Activated naive CD8-positive, alpha-beta T cell treated with anti-CD3 and anti-CD28 coated beads, Interleukin-2, amount 10 ng/mL, durations not matched to agents 7 days and 5 days (primary cell): ENCODE results near the gene FOXI3. TPM values are rescaled to one million over a fixed set of nuclear protein-coding genes. Genes with fewer than 3 reads are reported as not detected.
A peak's percentile ranks its signal among the peaks of the same experiment; 100 is the strongest.

Experiments used
- ATAC-seq: fragments of 150-1000 bp; cut with Tn5 transposase; one replicate; pipeline ENCODE4 v1.10.0; 2021; ENCODE audit warnings: low read depth, moderate library complexity
- POLR2A ChIA-PET: fragments of 350-600 bp; sonication (Branson Sonifier 250); formaldehyde crosslinking; loops from one replicate; lab custom pipeline; 2021; ENCODE audit warnings: antibody characterized with exemption; lab: Charles Lee
- DNase-seq: peaks from one replicate; pipeline ENCODE4 v3.0.0; 2021
- H3K27ac Mint-ChIP-seq: one replicate; pipeline ENCODE4 v1.8.0; 2022; ENCODE audit warnings: mild to moderate bottlenecking, mixed read lengths
- H3K27me3 Mint-ChIP-seq: one replicate; pipeline ENCODE4 v1.8.0; 2022; ENCODE audit warnings: mild to moderate bottlenecking, moderate library complexity, mixed read lengths
- H3K36me3 Mint-ChIP-seq: one replicate; pipeline ENCODE4 v1.8.0; 2021; ENCODE audit warnings: mild to moderate bottlenecking, mixed read lengths
- H3K4me1 Mint-ChIP-seq: one replicate; pipeline ENCODE4 v1.8.0; 2021; ENCODE audit warnings: mixed read lengths
- H3K4me3 Mint-ChIP-seq: one replicate; pipeline ENCODE4 v1.8.0; 2022; ENCODE audit warnings: mild to moderate bottlenecking, moderate library complexity, mixed read lengths
- H3K9me3 Mint-ChIP-seq: one replicate; pipeline ENCODE4 v1.8.0; 2021; ENCODE audit warnings: mixed read lengths
- total RNA-seq, 2 experiments: library from RNA; stranded (reverse); gene quantifications; one replicate each; pipeline ENCODE4 v1.2.3, GENCODE V29; 2021

Gene FOXI3
- not detected for total RNA-seq

DNA sequence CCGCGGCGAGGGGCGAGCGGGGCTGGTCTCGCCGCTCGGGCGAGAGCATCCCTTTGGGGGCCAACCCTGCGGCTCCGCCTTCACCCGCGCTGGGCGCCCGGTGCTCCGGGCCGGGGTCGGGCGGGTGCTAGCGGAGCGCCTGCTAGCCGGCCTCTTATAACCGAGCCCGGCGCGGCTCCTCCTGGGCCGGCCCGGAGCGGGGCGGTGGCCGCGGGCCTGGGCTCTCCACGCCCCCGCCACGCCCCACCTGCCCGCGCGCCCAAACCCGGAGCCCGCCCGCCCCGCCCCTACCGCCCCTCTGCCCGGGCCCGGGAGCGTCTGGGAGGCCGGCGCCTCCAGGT is at the start of gene FOXI3:
TSS of gene FOXI3 (minus strand) at position 129 of the 341 bp plus-strand sequence. CDS start 158 bp downstream, outside the sequence.
- no peak within 1 kb of the TSS for H3K27ac Mint-ChIP-seq
- peak within 1 kb of the TSS; percentile 81 for H3K4me3 Mint-ChIP-seq
- DNase-seq = peak; percentile 44
- POLR2A ChIA-PET = no interaction called here
- H3K36me3 Mint-ChIP-seq = peaks cover 2% of the 10 kb centered on the region
- no peaks in the 10 kb centered on the region for H3K9me3 Mint-ChIP-seq
- peak; percentile 33 for ATAC-seq
- H3K27me3 Mint-ChIP-seq = peaks cover 61% of the 10 kb centered on the region
- peaks cover 4% of the 10 kb centered on the region for H3K4me1 Mint-ChIP-seq

DNA sequence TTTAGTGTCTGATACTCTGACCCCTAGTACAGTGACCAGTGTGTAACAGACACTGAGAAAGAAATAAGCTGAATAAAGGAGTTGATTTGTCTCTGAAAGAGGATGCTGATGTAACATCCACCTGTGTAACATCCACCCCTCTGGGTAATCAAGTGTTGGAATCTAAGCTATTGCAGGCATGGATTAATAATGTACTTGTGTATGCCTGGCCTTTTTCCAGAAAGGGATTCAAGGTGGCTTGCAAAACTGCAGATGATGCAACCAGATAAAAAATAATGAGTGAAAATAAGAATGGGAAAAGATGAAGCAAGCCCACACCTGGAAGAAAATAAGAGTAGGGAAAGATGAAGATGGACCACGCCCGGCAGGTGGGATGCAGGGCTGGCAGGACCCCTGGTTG is 48.2 kb upstream of the FOXI3 start:
- DNase-seq (no peak), ATAC-seq (no peak)
- Mint-ChIP-seq H3K4me3 (no peak overlapping the region), H3K9me3 (no peaks in the 10 kb centered on the region), H3K27me3 (peaks cover 7% of the 10 kb centered on the region), H3K27ac (no peak overlapping the region), H3K4me1 (no peaks in the 10 kb centered on the region), H3K36me3 (no peaks in the 10 kb centered on the region)
- POLR2A ChIA-PET = no interaction called here

DNA sequence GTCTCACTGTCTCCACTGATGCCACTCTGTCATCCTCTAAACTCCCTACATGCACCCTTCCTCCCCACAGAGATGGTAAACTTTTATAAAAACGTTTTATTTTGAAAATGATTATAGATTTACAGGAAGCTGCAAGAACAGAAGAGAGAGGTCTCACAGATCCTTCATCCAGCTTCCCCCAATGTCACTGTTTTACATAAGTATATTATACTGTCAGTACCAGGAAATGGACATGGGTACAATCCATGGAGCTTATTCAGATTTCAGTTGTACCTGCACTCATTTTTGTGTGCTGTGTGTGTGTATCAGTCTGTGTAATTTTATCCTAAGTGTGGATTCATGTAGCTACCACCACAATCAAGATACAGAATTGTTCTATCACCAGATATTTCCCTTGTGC is 46.7 kb upstream of the FOXI3 start:
- no peaks in the 10 kb centered on the region for H3K9me3 Mint-ChIP-seq
- DNase-seq (no peak), ATAC-seq (no peak)
- H3K27ac Mint-ChIP-seq = no peak overlapping the region
- POLR2A ChIA-PET = no interaction called here
- H3K27me3 Mint-ChIP-seq = peaks cover 12% of the 10 kb centered on the region
- H3K4me1 Mint-ChIP-seq = no peaks in the 10 kb centered on the region
- H3K36me3 Mint-ChIP-seq = no peaks in the 10 kb centered on the region
- H3K4me3 Mint-ChIP-seq = no peak overlapping the region

DNA sequence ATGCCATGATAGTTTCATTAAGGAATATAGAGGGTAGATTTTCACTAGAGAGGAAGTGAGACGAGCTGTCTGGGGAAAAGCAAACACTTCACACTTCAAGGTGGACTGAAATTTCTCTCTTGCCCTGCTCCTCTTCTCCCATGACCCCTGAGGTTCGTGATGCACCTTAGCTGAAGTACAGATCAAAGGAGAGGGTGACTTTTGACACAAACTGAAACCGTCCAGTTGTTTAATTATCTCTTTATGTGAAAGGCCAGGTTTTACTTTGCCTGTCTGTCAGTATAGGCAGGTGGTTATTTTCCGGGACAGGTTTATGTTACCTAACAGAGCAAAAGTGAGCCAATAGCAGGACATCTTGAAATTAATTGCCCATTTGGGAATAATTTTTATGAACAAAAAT is 41.0 kb upstream of the FOXI3 start:
- DNase-seq (no peak), ATAC-seq (no peak)
- H3K4me3 Mint-ChIP-seq = no peak overlapping the region
- no peaks in the 10 kb centered on the region for H3K4me1 Mint-ChIP-seq
- POLR2A ChIA-PET = no interaction called here
- H3K27ac Mint-ChIP-seq = no peak overlapping the region
- H3K36me3 Mint-ChIP-seq = no peaks in the 10 kb centered on the region
- H3K27me3 Mint-ChIP-seq = peaks cover 9% of the 10 kb centered on the region
- no peaks in the 10 kb centered on the region for H3K9me3 Mint-ChIP-seq

DNA sequence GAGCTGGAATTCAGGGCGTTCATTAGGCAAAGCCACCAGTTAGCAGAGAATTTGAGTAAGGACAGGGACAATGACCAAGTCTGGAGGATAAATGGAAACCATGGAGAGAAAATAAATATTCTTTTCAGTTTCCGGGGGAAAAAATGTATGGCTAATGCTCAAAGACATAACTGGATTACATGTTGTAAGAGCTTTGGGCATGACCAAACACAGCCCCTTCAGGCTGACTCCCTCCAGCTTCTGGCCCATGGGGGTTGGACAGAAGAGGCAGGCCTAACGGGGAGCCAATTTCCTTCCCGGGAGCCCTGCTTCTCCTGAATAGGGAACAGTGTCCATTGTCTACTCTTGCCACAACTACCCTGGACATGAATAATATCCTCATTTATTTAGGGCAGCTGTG is 39.5 kb upstream of the FOXI3 start:
- POLR2A ChIA-PET = no interaction called here
- ATAC-seq (no peak), DNase-seq (no peak)
- Mint-ChIP-seq H3K9me3 (no peaks in the 10 kb centered on the region), H3K27me3 (peaks cover 9% of the 10 kb centered on the region), H3K4me3 (no peak overlapping the region), H3K4me1 (no peaks in the 10 kb centered on the region), H3K36me3 (no peaks in the 10 kb centered on the region), H3K27ac (no peak overlapping the region)

DNA sequence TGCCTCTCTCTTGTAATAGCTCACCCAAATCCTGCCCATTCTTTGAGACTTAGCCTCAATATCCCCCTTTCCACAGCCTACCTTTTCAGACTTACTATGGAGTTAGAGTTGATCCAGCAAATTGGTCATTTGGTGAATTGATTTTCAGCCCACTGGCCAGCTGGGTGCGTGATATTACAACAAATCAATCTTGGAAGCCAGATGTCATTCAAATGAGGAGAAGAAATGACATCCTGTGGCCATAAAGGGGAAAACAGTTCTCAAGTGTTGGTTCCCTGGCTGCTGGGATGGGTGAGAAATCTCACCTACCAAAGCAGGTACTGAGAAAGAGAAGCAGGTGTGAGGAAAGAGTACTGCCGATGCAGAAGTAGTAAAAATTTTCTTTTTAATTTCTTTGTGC is 36.7 kb upstream of the FOXI3 start:
- Mint-ChIP-seq H3K4me1 (no peaks in the 10 kb centered on the region), H3K27me3 (peaks cover 3% of the 10 kb centered on the region)
- POLR2A ChIA-PET = no interaction called here

DNA sequence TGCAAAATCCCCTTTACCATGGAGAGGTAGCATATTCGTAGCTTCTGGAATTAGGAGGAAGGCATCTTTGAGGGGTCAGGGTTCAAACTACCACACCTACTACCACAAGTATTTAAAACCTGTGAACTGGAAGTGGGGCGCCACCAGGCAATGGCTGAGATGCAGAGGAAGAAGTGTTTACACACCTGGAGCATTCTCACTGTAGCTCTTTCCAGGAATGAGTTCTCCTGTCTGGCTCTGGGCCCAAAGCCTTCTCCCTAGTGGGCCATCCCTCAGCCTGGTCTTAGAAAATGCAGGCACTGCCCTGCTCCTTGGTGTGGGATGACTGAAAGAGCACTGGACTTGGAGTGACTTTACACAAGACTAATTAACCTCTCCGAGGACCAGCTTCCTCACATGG is 30.7 kb upstream of the FOXI3 start:
- H3K9me3 Mint-ChIP-seq = no peaks in the 10 kb centered on the region
- POLR2A ChIA-PET = no interaction called here
- H3K4me1 Mint-ChIP-seq = no peaks in the 10 kb centered on the region
- no peak for ATAC-seq
- H3K27me3 Mint-ChIP-seq = peaks cover 2% of the 10 kb centered on the region
- DNase-seq = no peak
- no peaks in the 10 kb centered on the region for H3K36me3 Mint-ChIP-seq
- no peak overlapping the region for H3K27ac Mint-ChIP-seq
- H3K4me3 Mint-ChIP-seq = no peak overlapping the region

More for the DNA sequence above, 36.7 kb upstream of the FOXI3 start:
- ATAC-seq (no peak), DNase-seq (no peak)
- Mint-ChIP-seq H3K9me3 (no peaks in the 10 kb centered on the region), H3K4me3 (no peak overlapping the region), H3K36me3 (no peaks in the 10 kb centered on the region), H3K27ac (no peak overlapping the region)

DNA sequence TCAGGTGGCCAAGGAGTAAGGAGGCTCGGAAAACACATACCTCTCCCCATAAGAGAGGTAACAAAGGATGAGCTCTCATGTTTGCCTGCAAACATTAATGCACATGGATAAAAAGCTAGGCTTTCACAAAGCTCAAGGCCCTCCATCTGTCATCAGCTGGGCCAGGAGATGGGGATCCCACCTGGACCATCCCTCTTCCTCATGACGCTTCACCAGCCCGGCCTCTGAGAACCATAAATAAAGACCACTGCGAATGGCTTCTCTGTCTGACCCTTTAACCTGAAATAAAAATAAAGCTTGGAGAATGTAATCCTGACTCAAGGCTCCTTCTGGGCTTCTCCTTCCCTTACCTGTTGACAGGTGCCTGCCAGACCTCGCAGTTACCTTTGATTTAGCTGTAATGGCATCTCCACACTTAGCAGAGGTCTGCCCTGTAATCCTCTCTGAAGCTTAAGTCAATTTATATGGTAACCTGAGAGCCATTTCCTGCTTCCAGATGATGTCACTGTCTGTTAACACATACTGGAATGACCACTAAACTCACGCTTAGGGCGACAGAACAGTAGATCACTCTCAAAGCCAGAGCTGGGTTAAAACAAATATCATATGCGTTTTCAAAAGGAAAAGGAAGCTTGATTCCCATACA is 29.3 kb upstream of the FOXI3 start:
- POLR2A ChIA-PET = no interaction called here
- H3K4me3 Mint-ChIP-seq = no peak overlapping the region
- H3K9me3 Mint-ChIP-seq = no peaks in the 10 kb centered on the region
- ATAC-seq = no peak
- peaks cover 5% of the 10 kb centered on the region for H3K27me3 Mint-ChIP-seq
- no peaks in the 10 kb centered on the region for H3K4me1 Mint-ChIP-seq
- DNase-seq = no peak
- no peak overlapping the region for H3K27ac Mint-ChIP-seq
- H3K36me3 Mint-ChIP-seq = no peaks in the 10 kb centered on the region

DNA sequence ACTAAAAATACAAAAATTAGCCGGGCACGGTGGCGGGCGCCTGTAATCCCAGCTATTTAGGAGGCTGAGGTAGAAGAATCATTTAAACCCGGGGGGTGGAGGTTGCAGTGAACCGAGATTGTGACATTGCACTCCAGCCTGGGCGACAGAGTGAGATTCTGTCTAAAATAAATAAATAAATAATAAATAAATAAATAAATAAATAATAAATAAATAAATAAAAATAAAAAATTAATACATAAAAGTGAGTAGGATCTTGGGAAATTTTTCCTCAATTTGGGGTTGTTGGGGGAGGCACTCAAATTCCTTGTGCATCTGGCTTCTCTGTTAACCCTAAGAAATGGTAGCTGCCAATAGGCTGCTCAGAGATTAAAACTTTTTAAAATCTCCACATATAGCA is 20.3 kb upstream of the FOXI3 start:
- no peaks in the 10 kb centered on the region for H3K9me3 Mint-ChIP-seq
- ATAC-seq (no peak), DNase-seq (no peak)
- no peaks in the 10 kb centered on the region for H3K4me1 Mint-ChIP-seq
- no peaks in the 10 kb centered on the region for H3K36me3 Mint-ChIP-seq
- peaks cover 5% of the 10 kb centered on the region for H3K27me3 Mint-ChIP-seq
- POLR2A ChIA-PET = no interaction called here
- H3K27ac Mint-ChIP-seq = no peak overlapping the region
- H3K4me3 Mint-ChIP-seq = no peak overlapping the region

DNA sequence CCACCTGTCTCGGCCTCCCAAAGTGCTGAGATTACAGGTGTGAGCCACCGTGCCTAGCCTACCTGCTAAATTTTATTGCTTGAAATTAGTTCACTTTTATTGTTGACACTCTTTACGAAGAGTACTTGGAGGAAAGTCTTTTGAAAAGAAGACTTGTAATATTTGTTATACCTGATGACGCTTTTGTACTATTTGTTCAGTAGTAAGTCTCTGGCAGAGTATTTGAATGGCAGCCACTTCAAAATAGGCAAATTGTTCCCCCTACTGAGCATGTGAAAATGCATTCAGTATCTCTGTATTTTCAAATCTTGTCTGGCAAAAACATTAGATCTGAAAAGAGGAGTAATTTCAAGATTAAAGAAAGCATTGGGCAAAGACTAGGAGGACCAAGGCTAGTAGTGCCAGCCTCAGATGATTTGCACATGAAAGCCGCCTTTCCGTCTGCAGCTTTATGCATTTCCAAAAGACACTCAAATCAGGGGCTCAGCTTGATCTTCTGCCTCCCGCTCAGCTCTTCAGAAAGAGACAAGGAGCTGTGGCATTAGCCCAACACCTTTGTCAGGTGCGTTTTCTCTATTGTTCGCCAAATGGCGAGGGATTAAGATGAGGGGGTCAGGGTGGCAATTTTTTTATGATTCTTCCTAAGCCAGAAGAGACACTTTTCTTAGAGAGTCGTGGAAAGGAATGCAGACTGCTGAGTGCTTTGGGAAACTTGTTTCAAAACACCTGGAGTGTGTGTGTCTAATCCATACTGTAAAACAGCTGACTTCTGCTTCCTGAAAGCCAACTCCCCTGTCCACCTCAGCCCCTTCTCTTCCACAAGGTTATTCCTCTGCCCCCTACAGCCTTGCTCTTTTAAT is 18.8 kb upstream of the FOXI3 start:
- POLR2A ChIA-PET = no interaction called here
- Mint-ChIP-seq H3K36me3 (no peaks in the 10 kb centered on the region), H3K27ac (no peak overlapping the region), H3K4me3 (no peak overlapping the region), H3K9me3 (no peaks in the 10 kb centered on the region), H3K4me1 (no peaks in the 10 kb centered on the region), H3K27me3 (peaks cover 5% of the 10 kb centered on the region)
- DNase-seq = no peak
- no peak for ATAC-seq

DNA sequence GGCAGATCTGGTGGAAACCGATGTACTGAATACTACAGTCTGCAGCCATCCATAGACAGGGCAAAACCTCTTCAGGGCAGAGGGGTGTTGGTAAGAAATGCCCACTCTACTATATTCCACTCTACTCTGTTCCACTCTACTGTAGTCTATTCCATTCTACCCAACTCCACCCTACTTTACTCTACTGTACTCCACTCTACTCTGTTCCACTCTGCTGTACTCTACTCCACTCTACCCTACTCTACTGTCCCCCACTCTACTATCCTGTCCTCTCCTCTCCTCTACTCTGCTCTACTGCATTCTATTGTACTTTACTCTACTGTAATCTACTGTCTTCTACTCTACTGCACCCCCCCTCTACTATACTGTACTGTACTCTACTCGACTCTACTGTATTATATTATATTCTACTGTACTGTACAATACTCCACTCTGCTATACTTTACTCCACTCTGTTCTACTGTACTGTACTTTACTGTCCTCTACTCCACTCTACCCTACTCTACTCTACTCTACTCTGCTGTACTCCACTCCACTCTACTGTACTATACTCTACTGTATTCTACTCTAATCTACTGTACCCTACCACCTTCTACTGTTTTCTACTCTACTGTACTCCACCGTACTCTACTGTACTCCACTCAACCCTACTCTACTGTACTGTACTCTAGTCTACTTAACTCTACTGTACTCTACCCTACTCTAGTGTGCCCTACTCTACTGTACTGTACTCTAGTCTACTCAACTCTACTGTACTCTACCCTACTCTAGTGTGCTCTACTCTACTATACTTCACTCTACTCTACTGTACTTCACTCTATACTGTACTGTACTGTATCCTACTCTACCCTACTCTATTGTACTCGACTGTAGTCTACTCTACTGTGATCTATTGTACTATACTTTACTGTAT is 17.0 kb upstream of the FOXI3 start:
- ATAC-seq = no peak
- Mint-ChIP-seq H3K27ac (no peak overlapping the region), H3K27me3 (peaks cover 4% of the 10 kb centered on the region), H3K4me1 (no peaks in the 10 kb centered on the region), H3K9me3 (no peaks in the 10 kb centered on the region), H3K4me3 (no peak overlapping the region), H3K36me3 (no peaks in the 10 kb centered on the region)
- DNase-seq = no peak
- POLR2A ChIA-PET = no interaction called here

DNA sequence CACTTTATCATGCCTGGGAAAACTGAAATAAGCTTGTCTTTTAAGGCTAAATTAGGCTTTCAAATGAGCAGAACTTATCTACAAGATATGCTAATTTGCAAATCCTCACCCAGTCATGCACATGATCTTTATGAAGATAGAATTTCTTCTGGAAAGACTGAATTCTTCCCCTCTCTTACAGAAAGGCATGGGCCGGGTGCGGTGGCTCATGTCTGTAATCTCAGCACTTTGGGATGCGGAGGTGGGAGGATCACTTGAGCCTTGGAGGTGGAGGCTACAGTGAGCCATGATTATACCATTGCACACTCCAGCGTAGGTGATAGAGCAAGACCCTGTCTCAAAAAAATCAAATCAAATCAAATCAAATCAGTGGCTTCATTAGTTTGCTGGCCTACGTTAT is 11.7 kb upstream of the FOXI3 start:
- H3K9me3 Mint-ChIP-seq = no peaks in the 10 kb centered on the region
- H3K36me3 Mint-ChIP-seq = no peaks in the 10 kb centered on the region
- ATAC-seq (no peak), DNase-seq (no peak)
- H3K27me3 Mint-ChIP-seq = peaks cover 15% of the 10 kb centered on the region
- POLR2A ChIA-PET = no interaction called here
- H3K4me3 Mint-ChIP-seq = no peak overlapping the region
- no peak overlapping the region for H3K27ac Mint-ChIP-seq
- H3K4me1 Mint-ChIP-seq = no peaks in the 10 kb centered on the region

DNA sequence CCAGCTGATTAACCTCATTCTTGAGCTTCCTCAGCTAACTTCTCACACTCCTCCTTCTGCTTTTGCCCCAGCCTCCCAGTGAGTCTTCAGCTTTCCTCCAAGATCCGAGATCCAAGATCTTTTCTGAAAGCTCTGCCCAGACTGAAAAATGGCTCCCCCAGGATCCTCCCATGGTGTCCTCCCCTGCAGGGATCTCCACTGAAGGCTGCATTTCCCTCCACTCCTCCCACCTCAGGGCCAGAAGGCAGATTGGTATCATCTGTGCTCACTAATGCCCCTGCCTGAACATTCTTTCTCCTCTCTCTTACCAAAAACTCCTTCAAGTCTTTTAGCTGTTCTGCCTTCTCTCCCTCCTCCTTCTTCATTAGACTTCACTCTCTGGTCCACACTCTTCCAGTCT is 6.1 kb upstream of the FOXI3 start:
- Mint-ChIP-seq H3K27me3 (peaks cover 33% of the 10 kb centered on the region), H3K36me3 (no peaks in the 10 kb centered on the region), H3K4me1 (no peaks in the 10 kb centered on the region), H3K4me3 (no peak overlapping the region), H3K27ac (no peak overlapping the region), H3K9me3 (no peaks in the 10 kb centered on the region)
- no peak for DNase-seq
- no peak for ATAC-seq
- POLR2A ChIA-PET = no interaction called here
